Measurements from ENCODE around the gene CDH13.

The CDH13 gene

DNA sequence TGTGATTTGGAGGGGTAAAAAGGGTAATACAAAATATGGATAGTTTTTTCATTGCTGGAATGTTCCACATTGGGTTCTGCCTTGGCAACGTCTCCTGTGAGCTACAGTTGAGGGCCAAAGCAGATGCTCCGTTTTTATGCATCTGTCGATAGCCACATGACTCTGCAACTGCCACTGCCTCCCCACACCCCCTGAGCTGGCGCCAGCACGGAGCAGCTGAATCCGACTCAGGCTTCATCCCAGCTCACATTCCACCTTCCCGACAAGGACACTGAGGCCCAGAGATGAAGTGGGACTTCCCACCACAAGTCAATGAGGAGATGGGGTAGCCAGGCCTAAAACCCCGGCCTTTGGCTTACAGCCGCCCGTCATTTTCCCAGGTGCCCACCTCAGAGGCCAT is 334.1 kb downstream of the CDH13 start:
- TF ChIP-seq ZFP3 (CRISPR knock-in tag; IDR thresholded peaks at IDR 0.05) (no peak), RARB (CRISPR knock-in tag; IDR thresholded peaks at IDR 0.05) (no peak)
- no peak for ATAC-seq

DNA sequence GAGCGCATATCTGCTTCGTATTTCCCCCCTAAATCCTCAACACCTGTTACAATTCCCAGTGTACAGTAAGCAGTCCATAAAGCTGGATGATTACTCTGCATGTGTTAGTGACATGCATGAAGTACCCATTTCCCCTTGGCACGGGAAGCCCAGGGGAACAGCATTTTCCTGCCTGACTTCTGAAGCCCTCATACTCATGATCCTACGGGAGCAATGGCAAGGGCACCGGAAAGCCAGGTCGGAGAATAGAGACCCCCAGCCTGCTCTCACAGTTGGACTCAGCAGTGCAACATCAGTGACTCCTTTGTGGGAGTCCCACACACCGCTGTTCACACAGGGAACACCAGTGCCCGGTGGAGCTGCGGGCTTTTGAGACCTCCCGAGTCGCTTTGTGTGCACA is 336.9 kb downstream of the CDH13 start:
- TF ChIP-seq RARB (CRISPR knock-in tag; IDR thresholded peaks at IDR 0.05) (no peak), ESRRG (CRISPR knock-in tag; IDR thresholded peaks at IDR 0.05) (no peak), SNAI2 (CRISPR knock-in tag; IDR thresholded peaks at IDR 0.05) (no peak), ZFP30 (CRISPR knock-in tag; IDR thresholded peaks at IDR 0.05) (no peak), TCF4 (CRISPR knock-in tag; IDR thresholded peaks at IDR 0.05; ENCODE audit: borderline replicate concordance) (no peak), ARNTL (CRISPR knock-in tag; IDR thresholded peaks at IDR 0.05; ENCODE audit: borderline replicate concordance, low read depth) (no peak), ZFP3 (CRISPR knock-in tag; IDR thresholded peaks at IDR 0.05) (no peak), ZNF8 (CRISPR knock-in tag; IDR thresholded peaks at IDR 0.05) (no peak), ZNF565 (CRISPR knock-in tag; conservative IDR thresholded peaks at IDR 0.05; ENCODE audit: low read depth) (no peak), ZC3H10 (CRISPR knock-in tag; IDR thresholded peaks at IDR 0.05) (no peak), GLIS3 (CRISPR knock-in tag; IDR thresholded peaks at IDR 0.05) (no peak)
- TF ChIP-seq, protein P1, sequence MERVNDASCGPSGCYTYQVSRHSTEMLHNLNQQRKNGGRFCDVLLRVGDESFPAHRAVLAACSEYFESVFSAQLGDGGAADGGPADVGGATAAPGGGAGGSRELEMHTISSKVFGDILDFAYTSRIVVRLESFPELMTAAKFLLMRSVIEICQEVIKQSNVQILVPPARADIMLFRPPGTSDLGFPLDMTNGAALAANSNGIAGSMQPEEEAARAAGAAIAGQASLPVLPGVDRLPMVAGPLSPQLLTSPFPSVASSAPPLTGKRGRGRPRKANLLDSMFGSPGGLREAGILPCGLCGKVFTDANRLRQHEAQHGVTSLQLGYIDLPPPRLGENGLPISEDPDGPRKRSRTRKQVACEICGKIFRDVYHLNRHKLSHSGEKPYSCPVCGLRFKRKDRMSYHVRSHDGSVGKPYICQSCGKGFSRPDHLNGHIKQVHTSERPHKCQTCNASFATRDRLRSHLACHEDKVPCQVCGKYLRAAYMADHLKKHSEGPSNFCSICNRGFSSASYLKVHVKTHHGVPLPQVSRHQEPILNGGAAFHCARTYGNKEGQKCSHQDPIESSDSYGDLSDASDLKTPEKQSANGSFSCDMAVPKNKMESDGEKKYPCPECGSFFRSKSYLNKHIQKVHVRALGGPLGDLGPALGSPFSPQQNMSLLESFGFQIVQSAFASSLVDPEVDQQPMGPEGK (CRISPR knock-in tag; IDR thresholded peaks at IDR 0.05; ENCODE audit: borderline replicate concordance): no peak
- TF ChIP-seq, protein P2, sequence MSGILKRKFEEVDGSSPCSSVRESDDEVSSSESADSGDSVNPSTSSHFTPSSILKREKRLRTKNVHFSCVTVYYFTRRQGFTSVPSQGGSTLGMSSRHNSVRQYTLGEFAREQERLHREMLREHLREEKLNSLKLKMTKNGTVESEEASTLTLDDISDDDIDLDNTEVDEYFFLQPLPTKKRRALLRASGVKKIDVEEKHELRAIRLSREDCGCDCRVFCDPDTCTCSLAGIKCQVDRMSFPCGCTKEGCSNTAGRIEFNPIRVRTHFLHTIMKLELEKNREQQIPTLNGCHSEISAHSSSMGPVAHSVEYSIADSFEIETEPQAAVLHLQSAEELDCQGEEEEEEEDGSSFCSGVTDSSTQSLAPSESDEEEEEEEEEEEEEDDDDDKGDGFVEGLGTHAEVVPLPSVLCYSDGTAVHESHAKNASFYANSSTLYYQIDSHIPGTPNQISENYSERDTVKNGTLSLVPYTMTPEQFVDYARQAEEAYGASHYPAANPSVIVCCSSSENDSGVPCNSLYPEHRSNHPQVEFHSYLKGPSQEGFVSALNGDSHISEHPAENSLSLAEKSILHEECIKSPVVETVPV (CRISPR knock-in tag; IDR thresholded peaks at IDR 0.05): no peak
- TF ChIP-seq, protein P3, sequence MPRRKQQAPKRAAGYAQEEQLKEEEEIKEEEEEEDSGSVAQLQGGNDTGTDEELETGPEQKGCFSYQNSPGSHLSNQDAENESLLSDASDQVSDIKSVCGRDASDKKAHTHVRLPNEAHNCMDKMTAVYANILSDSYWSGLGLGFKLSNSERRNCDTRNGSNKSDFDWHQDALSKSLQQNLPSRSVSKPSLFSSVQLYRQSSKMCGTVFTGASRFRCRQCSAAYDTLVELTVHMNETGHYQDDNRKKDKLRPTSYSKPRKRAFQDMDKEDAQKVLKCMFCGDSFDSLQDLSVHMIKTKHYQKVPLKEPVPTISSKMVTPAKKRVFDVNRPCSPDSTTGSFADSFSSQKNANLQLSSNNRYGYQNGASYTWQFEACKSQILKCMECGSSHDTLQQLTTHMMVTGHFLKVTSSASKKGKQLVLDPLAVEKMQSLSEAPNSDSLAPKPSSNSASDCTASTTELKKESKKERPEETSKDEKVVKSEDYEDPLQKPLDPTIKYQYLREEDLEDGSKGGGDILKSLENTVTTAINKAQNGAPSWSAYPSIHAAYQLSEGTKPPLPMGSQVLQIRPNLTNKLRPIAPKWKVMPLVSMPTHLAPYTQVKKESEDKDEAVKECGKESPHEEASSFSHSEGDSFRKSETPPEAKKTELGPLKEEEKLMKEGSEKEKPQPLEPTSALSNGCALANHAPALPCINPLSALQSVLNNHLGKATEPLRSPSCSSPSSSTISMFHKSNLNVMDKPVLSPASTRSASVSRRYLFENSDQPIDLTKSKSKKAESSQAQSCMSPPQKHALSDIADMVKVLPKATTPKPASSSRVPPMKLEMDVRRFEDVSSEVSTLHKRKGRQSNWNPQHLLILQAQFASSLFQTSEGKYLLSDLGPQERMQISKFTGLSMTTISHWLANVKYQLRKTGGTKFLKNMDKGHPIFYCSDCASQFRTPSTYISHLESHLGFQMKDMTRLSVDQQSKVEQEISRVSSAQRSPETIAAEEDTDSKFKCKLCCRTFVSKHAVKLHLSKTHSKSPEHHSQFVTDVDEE (CRISPR knock-in tag; IDR thresholded peaks at IDR 0.05): no peak
- no peak for ATAC-seq

DNA sequence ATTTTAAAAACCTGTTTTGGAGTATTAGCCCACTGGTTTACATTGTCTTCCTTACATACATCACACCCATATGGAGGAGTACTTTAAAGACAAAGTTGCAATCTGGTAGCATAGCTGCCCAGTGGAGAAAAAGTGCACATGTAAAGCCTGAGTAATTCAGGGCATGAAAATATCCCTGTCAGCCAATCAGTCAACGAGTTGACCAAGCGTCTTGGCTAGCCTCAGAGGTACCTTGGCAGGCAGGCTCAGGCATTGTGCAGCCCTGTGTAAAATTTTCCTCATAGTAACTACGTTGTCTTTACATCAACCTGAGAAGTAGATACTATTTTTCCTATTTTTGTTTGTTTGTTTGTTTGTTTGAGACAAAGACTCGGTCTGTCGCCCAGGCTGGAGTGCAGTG is 339.0 kb downstream of the CDH13 start:
- no peak for ATAC-seq
- TF ChIP-seq, protein P4, sequence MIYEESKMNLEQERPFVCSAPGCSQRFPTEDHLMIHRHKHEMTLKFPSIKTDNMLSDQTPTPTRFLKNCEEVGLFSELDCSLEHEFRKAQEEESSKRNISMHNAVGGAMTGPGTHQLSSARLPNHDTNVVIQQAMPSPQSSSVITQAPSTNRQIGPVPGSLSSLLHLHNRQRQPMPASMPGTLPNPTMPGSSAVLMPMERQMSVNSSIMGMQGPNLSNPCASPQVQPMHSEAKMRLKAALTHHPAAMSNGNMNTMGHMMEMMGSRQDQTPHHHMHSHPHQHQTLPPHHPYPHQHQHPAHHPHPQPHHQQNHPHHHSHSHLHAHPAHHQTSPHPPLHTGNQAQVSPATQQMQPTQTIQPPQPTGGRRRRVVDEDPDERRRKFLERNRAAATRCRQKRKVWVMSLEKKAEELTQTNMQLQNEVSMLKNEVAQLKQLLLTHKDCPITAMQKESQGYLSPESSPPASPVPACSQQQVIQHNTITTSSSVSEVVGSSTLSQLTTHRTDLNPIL (CRISPR knock-in tag; IDR thresholded peaks at IDR 0.05; ENCODE audit: low read depth): no peak
- TF ChIP-seq GLIS3 (CRISPR knock-in tag; IDR thresholded peaks at IDR 0.05): no peak
- no peak for TF ChIP-seq ZNF70 (CRISPR knock-in tag; IDR thresholded peaks at IDR 0.05)

DNA sequence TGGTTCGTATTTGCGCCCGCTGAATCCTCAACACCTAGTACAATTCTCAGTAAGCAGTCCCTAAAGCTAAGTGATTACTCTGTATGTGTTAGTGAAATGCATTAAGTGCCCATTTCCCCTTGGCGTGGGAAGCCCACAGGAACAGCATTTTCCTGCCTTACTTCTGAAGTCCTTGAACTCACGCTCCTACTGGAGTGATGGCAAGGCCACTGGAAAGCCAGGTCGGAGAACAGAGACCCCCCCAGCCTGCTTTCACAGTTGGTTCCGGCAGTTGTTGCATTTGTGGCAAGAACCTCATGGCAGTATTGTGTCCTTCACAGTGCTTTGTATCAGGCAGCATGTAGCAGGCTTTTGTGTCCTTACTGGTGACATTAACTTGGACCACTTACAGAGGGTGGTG is 340.7 kb downstream of the CDH13 start:
- TF ChIP-seq ISL1 (CRISPR knock-in tag; IDR thresholded peaks at IDR 0.05) (no peak), ZNF8 (CRISPR knock-in tag; IDR thresholded peaks at IDR 0.05) (no peak), BACH2 (CRISPR knock-in tag; IDR thresholded peaks at IDR 0.05; ENCODE audit: borderline replicate concordance) (no peak), PPARA (CRISPR knock-in tag; IDR thresholded peaks at IDR 0.05; ENCODE audit: borderline replicate concordance) (no peak), ZC3H10 (CRISPR knock-in tag; IDR thresholded peaks at IDR 0.05) (no peak), ARNTL (CRISPR knock-in tag; IDR thresholded peaks at IDR 0.05; ENCODE audit: borderline replicate concordance, low read depth) (no peak), ZNF565 (CRISPR knock-in tag; conservative IDR thresholded peaks at IDR 0.05; ENCODE audit: low read depth) (no peak), GLIS3 (CRISPR knock-in tag; IDR thresholded peaks at IDR 0.05) (no peak), ZFP3 (CRISPR knock-in tag; IDR thresholded peaks at IDR 0.05) (no peak), OSR1 (CRISPR knock-in tag; IDR thresholded peaks at IDR 0.05) (no peak), ZFP30 (CRISPR knock-in tag; IDR thresholded peaks at IDR 0.05) (no peak), SNAI2 (CRISPR knock-in tag; IDR thresholded peaks at IDR 0.05) (no peak)
- TF ChIP-seq, protein P2 (CRISPR knock-in tag; IDR thresholded peaks at IDR 0.05): no peak
- TF ChIP-seq, protein P5, sequence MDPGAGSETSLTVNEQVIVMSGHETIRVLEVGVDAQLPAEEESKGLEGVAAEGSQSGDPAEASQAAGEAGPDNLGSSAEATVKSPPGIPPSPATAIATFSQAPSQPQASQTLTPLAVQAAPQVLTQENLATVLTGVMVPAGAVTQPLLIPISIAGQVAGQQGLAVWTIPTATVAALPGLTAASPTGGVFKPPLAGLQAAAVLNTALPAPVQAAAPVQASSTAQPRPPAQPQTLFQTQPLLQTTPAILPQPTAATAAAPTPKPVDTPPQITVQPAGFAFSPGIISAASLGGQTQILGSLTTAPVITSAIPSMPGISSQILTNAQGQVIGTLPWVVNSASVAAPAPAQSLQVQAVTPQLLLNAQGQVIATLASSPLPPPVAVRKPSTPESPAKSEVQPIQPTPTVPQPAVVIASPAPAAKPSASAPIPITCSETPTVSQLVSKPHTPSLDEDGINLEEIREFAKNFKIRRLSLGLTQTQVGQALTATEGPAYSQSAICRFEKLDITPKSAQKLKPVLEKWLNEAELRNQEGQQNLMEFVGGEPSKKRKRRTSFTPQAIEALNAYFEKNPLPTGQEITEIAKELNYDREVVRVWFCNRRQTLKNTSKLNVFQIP (CRISPR knock-in tag; IDR thresholded peaks at IDR 0.05; ENCODE audit: borderline replicate concordance, low read depth): no peak
- no peak for ATAC-seq

Measured in SK-N-SH treated with all-trans-retinoic acid at 6 μM for 48 hours (cell line).